OCI-LY3 (cell line): ENCODE measurements around the gene RPP40.

Experiments used
- H2AFZ ChIP-seq: fragments of 200-600, 300-600 bp; shearing (Covaris generic); 2 replicates; pipeline ENCODE4 v1.6.0; 2014; ENCODE audit warnings: antibody characterized with exemption, low read depth, low read length
- H3K27ac ChIP-seq: fragments of 200-600, 300-600 bp; sonication (generic); 2 replicates; pipeline ENCODE4 v1.5.1; 2014; ENCODE audit warnings: mild to moderate bottlenecking, low read length, moderate library complexity, mixed read lengths
- H3K27me3 ChIP-seq: fragments of 200-600, 300-600 bp; sonication (generic); 2 replicates; pipeline ENCODE4 v1.6.1; 2014; ENCODE audit warnings: low read depth, low read length, mixed read lengths
- H3K36me3 ChIP-seq: fragments of 200-600, 300-600 bp; sonication (generic); replicated peaks from 2 replicates; pipeline ENCODE3; 2014; ENCODE audit warnings: low read depth, low read length, mixed read lengths
- H3K4me1 ChIP-seq: fragments of 300-600, 200-600 bp; sonication (generic); 2 replicates; pipeline ENCODE4 v1.6.1; 2014; ENCODE audit warnings: low read length, mixed read lengths
- H3K4me2 ChIP-seq: fragments of 200-600, 300-600 bp; sonication (generic); 2 replicates; pipeline ENCODE4 v1.6.1; 2014; ENCODE audit warnings: low read length, mixed read lengths
- H3K4me3 ChIP-seq: fragments of 300-600, 200-600 bp; sonication (generic); 2 replicates; pipeline ENCODE4 v1.5.1; 2014; ENCODE audit warnings: antibody characterized with exemption, mild to moderate bottlenecking, low read length, moderate library complexity
- H3K79me2 ChIP-seq: fragments of 300-600, 200-600 bp; shearing (Covaris generic); 2 replicates; pipeline ENCODE4 v1.6.1; 2014; ENCODE audit warnings: mild to moderate bottlenecking, low read length, mixed read lengths
- H3K9ac ChIP-seq: fragments of 300-600, 200-600 bp; shearing (Covaris generic); 2 replicates; pipeline ENCODE4 v1.6.0; 2014; ENCODE audit warnings: mild to moderate bottlenecking, low read length, moderate library complexity
- H3K9me3 ChIP-seq: fragments of 200-600, 300-600 bp; shearing (Covaris generic); 2 replicates; pipeline ENCODE4 v1.6.1; 2014; ENCODE audit warnings: low read length, mixed read lengths; ENCODE audit not compliant: insufficient read depth
- H4K20me1 ChIP-seq: fragments of 200-600, 300-600 bp; sonication (generic); 2 replicates; pipeline ENCODE4 v1.6.1; 2016; ENCODE audit warnings: low read length, mixed read lengths; ENCODE audit not compliant: insufficient read depth
- CTCF ChIP-seq: fragments of 200-600, 300-600 bp; sonication (generic); IDR thresholded peaks from 2 replicates; pipeline ENCODE4 v1.5.1; 2014; ENCODE audit warnings: antibody characterized with exemption, low read length, low read depth
- EZH2phosphoT487 ChIP-seq: fragments of 200-600 bp; shearing (Covaris generic); IDR thresholded peaks from 2 replicates; pipeline ENCODE4 v1.6.1; 2018; ENCODE audit warnings: antibody characterized with exemption, mixed run types, low read depth

RPP40 gene

GRCh38 chr6:4975506-4975905 is 28.3 kb downstream of the RPP40 start:
- H3K9ac ChIP-seq, result no peak overlapping the region
- H3K79me2 ChIP-seq, result no peaks in the 10 kb centered on the region
- H3K4me2 ChIP-seq, result no peak overlapping the region
- no peak overlapping the region for H3K27ac ChIP-seq
- no peak overlapping the region for H2AFZ ChIP-seq
- H3K4me1 ChIP-seq, result no peaks in the 10 kb centered on the region
- no peak overlapping the region for H3K4me3 ChIP-seq
- no peaks in the 10 kb centered on the region for H3K36me3 ChIP-seq
- TF ChIP-seq EZH2phosphoT487, result no peak
- no peak for TF ChIP-seq CTCF
- H4K20me1 ChIP-seq, result no peaks in the 10 kb centered on the region
- no peaks in the 10 kb centered on the region for H3K27me3 ChIP-seq
- H3K9me3 ChIP-seq, result no peaks in the 10 kb centered on the region

GRCh38 chr6:4974962-4975361 is 28.9 kb downstream of the RPP40 start:
- Histone ChIP-seq H3K4me3 (no peak overlapping the region), H3K36me3 (no peaks in the 10 kb centered on the region), H3K27ac (no peak overlapping the region), H4K20me1 (no peaks in the 10 kb centered on the region), H3K4me1 (no peaks in the 10 kb centered on the region), H3K4me2 (no peak overlapping the region), H3K79me2 (no peaks in the 10 kb centered on the region), H3K27me3 (no peaks in the 10 kb centered on the region), H2AFZ (no peak overlapping the region), H3K9me3 (no peaks in the 10 kb centered on the region), H3K9ac (no peak overlapping the region)
- TF ChIP-seq EZH2phosphoT487, result no peak
- no peak for TF ChIP-seq CTCF

- no peak overlapping the region for H2AFZ ChIP-seq
- no peak overlapping the region for H3K4me3 ChIP-seq
- TF ChIP-seq CTCF (no peak), EZH2phosphoT487 (no peak)
- H3K36me3 ChIP-seq, result no peaks in the 10 kb centered on the region
- H3K9me3 ChIP-seq, result no peaks in the 10 kb centered on the region
- H4K20me1 ChIP-seq, result no peaks in the 10 kb centered on the region
- no peak overlapping the region for H3K9ac ChIP-seq
- no peak overlapping the region for H3K27ac ChIP-seq
- H3K27me3 ChIP-seq, result no peaks in the 10 kb centered on the region
- no peaks in the 10 kb centered on the region for H3K4me1 ChIP-seq
- H3K4me2 ChIP-seq, result no peak overlapping the region
- no peaks in the 10 kb centered on the region for H3K79me2 ChIP-seq
These were observed 29.7 kb downstream of the RPP40 start for GRCh38 chr6:4973982-4974745.

GRCh38 chr6:4973415-4973814 is 30.4 kb downstream of the RPP40 start:
- no peak for TF ChIP-seq EZH2phosphoT487
- no peak for TF ChIP-seq CTCF
- H3K79me2 ChIP-seq, result no peaks in the 10 kb centered on the region
- H3K36me3 ChIP-seq, result no peaks in the 10 kb centered on the region
- H3K4me3 ChIP-seq, result no peak overlapping the region
- no peaks in the 10 kb centered on the region for H3K27me3 ChIP-seq
- H2AFZ ChIP-seq, result no peak overlapping the region
- H3K4me1 ChIP-seq, result no peaks in the 10 kb centered on the region
- H3K4me2 ChIP-seq, result no peak overlapping the region
- H3K9me3 ChIP-seq, result no peaks in the 10 kb centered on the region
- H3K27ac ChIP-seq, result no peak overlapping the region
- no peak overlapping the region for H3K9ac ChIP-seq
- H4K20me1 ChIP-seq, result no peaks in the 10 kb centered on the region
